GM18502 (cell line): Measurements from ENCODE around the gene ATP5MG.

Source experiments
- ATAC-seq: cut with Tn5 transposase; IDR thresholded peaks from one replicate; pipeline ENCODE4 v1.9.1; 2021; ENCODE audit warnings: mild to moderate bottlenecking; ENCODE audit not compliant: unreplicated experiment, poor library complexity

The ATP5MG gene, protein sequence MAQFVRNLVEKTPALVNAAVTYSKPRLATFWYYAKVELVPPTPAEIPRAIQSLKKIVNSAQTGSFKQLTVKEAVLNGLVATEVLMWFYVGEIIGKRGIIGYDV

DNA sequence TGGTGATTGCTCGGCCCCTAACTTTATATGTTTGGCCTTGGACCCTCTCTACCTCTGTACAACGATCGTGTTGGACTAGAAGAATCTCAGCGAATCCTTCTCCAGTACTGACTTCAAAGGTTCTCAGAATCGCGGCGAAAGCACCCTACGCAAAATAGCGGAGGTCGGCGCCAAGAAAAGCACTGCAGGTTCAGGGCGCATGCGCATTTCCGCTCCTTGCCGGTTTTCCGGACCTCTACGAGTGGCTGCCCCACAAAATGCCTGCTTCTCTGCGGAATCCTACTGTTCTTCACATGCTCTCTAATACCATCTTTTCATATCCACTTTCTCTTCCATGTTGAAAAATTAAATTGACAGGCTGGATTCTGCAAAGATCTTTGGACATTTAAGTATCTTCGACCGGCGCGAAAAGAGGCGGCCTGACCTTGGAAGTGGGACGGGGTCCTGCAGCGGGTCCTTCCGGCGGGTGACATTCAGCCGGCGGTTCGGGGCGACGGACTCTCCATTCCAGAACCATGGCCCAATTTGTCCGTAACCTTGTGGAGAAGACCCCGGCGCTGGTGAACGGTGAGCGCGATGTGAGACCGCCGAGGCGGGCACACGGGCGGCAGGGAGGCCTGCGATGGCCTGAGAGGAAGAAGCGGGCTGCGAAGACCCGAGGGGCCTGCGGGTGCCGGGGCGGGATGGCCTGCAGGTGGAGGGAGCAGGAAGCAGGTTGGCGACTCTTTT, at the start of gene ATP5MG:
Gene ATP5MG (plus strand): TSS at position 456 of the 729 bp plus-strand sequence. CDS start 60 bp downstream, at position 516.
- peak; percentile 69 for ATAC-seq

DNA sequence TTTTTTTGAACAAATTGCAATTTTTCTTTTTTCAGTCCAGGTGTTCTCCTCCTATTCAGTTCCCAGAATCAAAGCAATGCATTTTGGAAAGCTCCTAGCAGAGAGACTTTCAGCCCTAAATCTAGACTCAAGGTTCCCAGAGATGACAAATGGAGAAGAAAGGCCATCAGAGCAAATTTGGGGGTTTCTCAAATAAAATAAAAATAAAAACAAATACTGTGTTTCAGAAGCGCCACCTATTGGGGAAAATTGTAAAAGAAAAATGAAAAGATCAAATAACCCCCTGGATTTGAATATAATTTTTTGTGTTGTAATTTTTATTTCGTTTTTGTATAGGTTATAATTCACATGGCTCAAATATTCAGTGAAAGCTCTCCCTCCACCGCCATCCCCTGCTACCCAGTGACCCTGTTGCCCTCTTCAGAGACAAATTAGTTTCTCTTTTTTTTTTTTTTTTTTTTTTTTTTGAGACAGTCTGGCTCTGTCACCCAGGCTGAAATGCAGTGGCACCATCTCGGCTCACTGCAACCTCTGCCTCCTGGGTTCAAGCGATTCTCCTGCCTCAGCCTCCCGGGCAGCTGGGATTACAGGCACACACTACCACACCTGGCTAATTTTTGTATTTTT, 48.2 kb upstream of the ATP5MG start:
- no peak for ATAC-seq

DNA sequence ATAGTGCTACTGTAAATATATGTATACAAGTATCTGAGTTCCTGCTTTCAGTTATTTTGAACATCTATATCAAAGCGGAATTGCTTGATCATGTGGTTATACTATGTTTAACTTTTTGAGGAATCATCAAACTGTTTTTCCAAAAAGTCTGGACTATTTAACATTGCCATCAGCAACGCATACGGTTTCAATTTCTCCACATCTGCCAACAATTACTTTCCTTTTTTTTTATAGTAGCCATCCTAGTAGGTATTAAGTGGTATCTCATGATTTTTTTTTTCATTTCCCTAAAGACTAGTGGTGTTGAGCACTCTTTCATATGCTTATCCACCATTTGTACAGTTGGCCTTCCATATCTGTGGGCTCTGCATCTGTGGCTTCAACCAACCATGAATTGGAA, 43.3 kb upstream of the ATP5MG start:
- ATAC-seq, result no peak

DNA sequence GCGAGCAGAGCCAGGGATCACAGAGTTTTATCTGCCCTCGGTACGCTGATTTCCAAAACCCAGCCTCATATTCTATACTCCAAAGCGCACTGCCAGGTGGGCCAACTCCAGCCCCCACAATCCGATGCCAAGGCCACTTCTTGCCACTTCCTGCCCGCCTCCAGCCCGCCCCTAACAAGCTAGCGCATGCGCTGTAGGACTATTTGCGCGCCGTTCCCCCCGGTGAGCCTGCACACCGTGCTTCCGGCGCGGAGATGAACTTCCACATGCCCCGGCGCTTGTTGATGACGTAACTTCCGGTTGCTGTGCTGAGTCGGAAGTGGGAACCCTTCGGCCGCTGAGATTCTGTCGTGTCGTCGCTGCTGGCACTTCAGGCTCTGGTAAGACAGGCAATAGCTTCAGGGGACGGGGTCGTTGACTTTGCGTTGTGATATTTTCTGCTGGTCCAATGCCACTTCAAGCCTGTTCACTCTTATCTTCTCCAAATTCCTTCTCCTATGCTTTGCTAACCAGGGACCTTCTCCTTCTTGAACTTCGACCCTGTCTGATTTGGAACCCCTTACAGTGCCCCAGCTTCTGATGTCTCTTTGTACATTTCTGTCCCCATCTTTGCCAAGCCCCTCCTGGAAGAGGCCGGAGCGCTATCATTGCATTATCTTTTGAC, 42.0 kb upstream of the ATP5MG start, which contains the start of gene UBE4A:
Gene UBE4A (plus strand): TSS at position 306 of the 664 bp plus-strand sequence. CDS start 5,481 bp downstream, outside the sequence.
- peak; percentile 93 for ATAC-seq

DNA sequence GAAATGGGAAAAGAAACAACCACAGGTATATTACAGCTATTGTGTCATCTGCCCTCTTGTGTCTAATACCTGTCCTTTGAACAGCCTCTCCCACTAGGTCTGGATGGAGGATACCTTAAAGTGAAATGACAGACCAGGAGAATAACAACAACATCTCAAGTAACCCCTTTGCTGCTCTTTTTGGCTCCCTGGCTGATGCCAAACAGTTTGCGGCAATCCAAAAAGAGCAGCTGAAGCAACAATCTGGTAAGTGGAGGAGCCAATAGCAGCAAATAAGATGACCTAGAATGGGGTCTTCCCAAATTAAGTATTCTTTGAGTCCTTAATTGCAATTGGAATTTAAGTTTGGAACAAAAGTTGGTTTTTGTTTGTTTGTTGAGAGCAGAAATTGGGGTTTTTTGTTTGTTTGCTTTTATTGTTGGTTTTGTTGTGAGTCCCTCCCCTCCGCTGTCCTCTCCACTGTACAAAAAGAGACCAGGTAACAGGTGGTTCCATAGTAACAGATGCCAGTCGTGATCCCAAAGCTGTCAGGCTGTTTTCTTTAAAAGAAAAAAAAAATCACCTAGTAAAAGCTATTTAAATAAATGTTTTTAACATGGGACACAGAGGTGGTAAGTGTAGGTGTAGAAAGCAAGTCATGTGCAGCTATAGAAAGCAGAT, 36.3 kb upstream of the ATP5MG start:
- ATAC-seq, result no peak

DNA sequence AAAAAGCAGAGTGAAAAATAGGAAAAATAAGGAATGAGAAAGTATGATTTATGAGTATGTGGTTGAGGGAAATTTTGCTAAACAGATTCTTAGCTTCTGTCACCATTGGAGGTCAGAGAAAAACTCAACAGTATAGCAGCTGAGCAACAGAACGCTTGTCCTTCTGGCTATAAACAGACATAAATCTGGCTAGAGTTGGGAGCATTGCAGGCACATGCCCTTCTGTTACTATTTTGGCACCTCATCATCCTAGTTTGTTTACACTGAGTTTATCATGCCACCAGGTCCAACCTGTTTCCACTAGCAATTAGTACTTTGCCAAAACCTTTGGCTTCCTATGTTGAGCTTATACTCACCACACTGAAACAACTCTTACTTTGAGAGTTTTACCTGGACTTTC, 35.1 kb upstream of the ATP5MG start:
- no peak for ATAC-seq

DNA sequence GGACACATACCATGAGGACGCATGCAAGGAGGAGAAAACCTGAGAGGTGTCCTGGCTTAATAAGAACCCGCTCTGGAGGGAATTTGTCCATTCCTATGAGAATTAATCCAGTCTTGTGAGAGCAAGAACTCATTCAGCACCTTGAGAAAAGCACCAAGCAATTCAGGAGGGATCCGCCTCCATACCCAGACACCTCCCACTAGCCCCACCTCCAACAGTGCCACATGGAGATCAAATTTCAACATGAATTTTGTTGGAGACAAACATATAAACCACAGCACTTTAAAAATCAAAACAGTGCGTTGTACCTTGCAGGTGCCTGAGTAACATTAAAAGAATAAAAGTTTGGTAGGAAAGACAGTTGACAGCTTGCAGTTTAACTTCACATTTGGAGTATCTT, 30.6 kb upstream of the ATP5MG start:
- no peak for ATAC-seq

DNA sequence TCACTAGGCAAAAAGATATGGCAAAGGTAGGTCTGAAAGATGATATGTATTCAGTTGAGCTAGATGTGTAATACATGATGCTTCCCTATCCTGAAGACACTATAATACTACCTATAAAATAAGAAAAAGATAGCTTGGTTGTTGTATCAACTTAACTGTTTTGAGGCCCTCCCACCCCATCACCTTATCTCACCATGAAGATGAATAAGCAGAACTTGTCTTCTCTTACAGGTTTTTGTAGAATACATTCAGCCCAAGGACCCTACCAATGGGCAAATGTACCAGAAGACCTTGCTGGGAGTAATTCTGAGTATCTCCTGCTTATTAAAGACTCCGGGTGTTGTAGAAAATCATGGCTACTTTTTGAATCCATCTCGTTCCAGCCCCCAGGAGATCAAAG, 28.1 kb upstream of the ATP5MG start:
- ATAC-seq, result no peak

DNA sequence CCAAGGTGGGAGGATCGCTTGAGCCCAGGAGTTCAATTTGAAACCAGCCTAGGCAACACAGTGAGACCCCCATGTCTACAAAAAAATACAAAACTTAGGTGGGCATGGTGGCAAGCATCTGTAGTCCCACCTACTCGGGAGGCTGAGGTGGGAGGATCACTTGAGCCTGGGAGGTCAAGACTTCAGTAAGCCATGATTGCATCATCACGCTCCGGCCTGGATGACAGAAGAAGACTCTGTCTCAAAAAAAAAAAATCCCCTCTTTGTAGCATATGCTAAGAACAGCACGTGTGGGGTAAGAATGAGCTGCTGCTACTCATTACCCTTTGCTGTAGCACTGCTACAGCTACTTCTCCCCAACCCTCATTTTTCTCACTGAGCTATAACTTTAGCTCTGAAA, 27.5 kb upstream of the ATP5MG start:
- ATAC-seq, result no peak

DNA sequence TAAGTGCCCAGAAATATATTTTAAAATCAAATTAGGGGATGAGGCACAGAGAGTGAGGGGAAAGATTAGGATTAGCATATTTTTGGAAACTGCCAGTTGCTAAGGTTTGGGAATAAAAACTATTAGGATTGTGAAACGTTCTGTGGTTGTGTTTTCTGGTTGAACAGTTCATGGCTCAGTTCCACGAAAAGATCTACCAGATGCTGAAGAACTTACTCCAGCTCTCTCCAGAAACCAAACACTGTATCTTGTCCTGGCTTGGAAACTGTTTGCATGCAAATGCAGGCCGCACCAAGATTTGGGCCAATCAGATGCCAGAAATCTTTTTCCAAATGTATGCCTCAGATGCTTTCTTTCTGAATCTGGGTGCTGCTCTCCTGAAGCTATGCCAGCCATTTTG, 26.7 kb upstream of the ATP5MG start:
- no peak for ATAC-seq

DNA sequence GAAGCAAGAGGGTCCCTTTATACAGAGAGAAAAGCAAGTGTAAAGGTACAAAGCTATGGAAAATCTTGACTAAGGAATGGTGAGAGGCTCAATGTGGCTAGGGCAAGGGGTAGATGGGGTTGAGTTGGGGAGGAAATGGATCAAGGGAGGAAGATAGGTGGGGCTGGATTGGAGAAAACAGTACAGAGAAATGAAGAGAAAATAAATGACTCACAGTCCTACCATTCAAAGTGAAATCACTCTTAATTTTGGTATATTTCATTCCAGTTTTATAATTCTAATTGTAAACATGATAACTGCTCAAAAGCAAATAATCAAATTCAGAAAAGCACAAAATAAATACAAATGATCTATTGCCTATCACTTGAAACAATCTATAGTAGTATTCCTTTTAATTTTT, 25.4 kb upstream of the ATP5MG start:
- ATAC-seq, result no peak

DNA sequence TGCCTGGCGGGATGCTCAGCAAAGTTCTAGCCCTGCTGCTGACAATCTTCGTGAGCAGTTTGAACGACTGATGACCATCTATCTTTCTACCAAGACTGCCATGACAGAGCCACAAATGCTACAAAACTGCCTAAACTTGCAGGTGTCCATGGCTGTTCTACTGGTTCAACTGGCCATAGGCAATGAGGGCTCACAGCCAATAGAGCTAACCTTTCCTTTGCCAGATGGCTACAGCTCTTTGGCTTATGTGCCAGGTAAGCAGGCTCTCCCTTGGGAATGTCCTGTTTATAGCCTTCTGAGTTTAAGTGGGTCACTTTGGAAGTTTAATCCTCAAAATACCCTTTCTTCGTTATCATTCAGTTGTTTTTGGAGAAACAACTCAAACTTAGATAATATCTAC, 21.9 kb upstream of the ATP5MG start:
- no peak for ATAC-seq

DNA sequence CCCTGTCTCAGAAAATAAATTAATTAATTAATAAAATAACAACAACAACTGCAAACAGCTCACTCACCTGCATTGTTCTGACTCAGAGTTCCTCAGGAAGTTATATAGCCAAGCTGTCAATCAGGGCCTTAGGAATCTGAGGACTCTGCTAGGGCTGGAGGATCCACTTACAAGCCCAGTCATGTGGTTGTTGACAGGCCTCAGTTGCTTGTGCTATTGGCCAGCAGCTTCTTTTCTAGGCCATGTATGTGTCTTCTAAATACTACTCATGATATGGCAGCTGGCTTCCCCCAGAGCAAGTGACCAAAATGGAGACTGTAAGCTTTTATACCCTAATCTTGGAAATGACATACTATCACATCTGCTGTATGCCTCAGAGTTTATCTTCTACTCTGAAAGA, 20.8 kb upstream of the ATP5MG start:
- no peak for ATAC-seq

DNA sequence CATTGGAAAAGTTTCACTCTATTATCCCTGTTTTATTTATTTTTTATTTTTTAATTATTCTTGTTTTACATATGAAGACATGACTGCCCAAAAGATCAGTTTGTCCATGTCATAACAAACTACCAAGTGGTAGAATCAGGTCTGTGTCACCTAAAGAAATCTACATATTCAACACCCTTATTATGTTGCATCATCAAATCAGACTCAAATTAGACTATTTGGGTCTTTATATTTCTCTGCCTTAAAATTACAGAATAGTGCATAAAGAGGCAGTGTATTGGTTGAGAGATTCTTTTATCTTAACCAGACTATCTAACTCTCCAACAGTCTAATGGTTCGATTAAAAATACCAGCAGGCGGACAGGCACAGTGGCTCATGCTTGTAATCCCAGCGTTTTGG, 18.5 kb upstream of the ATP5MG start:
- ATAC-seq, result no peak

DNA sequence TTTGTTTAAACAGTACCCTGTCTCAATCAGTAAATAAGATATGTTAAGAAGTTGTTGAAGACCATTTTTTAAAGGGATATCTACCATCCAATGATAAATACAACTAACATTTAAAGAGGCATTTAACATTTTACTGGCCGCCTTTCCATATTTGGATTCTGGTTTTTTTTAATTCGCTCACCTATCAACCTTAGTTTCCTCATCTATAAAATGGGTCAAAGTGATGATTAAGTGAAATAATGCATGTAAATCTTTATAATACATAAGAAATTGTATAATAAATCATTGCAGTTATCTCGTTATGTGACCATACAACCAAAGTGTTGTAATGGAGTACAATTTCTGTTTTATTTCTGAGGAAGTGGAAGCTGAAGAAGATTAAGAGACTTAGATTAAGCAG, 17.7 kb upstream of the ATP5MG start:
- no peak for ATAC-seq

DNA sequence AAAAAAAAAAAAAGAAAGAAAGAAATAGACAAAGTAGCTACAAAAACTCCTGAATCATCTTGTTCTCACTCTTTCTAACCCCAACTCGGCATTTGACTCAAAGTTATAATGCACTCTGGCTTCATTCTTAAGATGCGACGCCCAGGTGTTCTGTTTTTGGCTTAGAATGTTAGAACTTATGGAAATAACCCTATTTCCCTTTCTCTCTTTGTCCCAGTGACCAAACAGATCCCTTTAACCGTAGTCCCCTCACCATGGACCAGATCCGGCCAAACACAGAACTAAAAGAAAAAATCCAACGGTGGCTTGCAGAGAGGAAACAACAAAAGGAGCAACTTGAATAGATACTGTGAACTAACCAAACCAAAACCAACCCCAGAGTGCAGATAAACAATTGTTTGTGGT, 5.3 kb upstream of the ATP5MG start:
- ATAC-seq, result no peak

DNA sequence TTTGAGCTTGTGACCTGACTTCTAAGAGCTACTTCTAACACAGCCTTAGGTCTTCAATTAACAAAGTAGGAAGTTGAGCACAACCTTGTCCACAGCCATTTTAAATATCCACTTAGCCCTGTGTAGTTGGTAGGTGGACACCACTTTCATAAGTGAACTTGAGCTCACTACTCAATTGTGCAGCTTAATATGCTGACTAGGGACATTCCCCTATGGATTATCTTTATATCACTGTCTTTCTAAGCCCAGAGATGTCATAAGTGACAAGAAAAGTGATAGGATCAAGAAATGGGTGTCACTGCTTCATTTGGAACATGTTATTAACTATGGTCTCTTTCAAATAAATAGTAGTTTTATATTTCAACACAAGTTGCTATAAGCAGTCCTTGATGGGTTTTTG, 4.0 kb upstream of the ATP5MG start:
- no peak for ATAC-seq

DNA sequence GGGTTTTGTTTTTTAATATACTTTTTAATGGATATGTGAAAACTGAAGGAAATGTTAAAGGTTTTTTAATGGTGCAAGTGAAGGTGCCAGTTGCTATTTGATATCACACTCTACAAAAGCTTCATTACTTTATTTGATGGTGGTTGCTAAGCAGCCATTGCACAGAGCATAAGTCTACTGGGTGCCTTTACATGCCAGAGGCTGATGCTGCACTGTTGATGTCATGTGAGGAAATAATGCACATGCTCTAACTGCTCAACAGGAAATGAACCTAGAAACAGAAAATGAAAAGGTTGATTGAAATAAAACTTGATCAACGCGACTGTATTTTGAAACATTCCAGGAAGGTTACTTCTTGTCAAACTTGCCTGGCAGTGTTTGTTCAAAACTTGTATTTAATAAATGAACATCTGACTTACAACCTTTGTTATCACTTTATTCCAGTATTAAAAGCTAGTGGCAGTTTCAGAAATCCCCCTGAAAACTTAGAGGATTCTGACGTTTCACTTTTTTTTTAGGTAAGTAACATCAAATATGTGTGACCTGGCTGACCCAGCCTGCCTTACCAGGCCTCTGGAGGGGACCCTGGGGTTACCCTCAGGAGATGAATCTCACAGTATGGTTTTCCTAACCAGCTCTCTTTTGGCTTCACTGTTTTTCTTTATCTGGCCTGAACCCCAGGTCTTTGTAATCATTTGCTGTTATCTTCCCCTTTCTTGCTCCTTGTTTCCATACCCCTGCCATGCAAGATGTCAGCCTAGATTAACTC, 2.4 kb upstream of the ATP5MG start:
- ATAC-seq, result no peak

DNA sequence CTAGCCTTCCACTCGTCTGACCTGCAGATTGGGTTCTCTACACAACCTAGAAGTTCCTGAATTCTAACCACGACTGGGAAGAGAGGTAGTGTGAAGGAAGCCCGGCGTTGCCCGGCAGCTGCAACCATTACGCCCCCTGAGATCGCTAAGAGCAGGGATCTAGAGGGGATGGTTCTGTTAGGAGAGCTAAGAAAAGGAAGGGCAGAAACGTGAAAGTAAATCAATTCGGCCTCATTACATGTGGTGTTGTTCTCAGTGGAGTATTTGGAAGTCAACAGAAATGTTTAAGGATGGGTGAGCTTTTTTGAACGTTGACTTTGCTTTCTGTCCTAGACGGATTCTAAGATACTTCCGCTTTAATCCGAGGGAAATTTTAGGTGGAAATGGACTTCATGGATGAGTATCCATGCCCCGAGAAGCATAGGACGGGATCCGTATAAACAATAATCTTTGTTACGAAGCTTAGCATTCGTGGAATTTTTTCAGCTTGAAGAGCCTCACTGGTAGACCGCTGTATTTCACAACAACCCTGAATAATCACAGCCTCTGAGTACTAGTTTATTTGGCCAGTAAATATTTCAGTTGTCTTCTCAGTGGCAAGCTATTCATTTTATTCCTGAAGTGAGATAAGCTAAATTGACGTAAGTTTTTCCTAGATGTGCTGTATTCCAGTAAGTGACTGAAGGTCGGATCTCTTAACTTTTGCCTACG, 629 bp downstream of the ATP5MG start:
- no peak for ATAC-seq
